ENCODE measurements around the gene CARD9. TPM values are rescaled to one million over a fixed set of nuclear protein-coding genes. Genes with fewer than 3 reads are reported as not detected.

Gene CARD9
- total RNA-seq, 3 donors from 2014 or later (not counting 1 experiment from before 2014, with no cell fraction given), result 1.6 to 4.2 (median 4.0) TPM

DNA sequence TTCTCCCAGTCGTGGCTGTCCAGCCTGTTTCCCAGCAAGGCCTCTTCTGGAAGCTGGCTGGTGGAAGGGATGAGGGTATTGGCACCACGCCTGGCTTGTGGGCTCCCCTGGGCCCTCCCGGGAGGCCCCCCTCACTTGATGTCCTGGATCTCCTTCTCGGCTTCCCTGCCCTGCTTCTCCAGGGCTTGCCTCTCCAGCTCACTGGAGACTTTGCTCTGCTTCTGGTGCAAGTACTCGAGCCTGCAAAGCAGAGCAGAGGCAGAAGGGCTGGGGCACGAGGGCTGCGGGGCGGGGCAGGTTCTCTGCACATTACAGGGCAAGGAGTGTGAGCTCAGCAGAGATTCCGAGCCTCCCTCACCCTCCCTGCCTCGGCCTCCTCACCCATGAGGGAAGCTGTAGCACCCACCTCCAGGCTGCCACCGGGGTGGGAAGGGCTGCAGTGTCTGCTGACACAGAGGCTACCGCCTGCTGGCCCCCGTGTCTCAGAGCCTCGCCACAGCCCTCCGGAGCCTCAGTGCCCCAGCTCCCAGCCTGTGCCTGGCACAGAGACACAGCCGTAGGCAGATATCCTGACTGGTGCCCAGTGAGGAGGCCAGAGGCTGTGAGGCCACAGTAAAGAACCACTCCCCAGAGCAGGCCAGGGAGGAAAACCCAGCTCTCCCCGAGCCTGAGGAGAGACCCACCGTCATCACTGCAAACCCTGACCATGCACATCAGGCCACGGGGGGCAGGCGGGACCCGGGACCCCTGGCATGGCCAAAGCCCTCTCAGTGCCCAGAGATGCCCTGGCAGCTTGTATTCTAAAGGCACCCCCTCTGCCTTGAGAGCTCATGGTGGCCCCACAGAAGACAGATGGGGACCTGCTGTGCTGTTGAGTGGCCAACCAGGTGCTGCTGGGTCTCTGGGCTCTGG lies 19.3 kb upstream of the CARD9 start:
- ATAC-seq (no peak), DNase-seq (no peak)
- Histone ChIP-seq H3K27me3 (ENCODE audit: control insufficient read depth, insufficient read depth, low read length) (no peaks in the 10 kb centered on the region), H3K4me1 (ENCODE audit: control insufficient read depth, insufficient read depth, low read length) (no peaks in the 10 kb centered on the region), H3K9me3 (ENCODE audit: control insufficient read depth, insufficient read depth, low read length) (no peaks in the 10 kb centered on the region), H3K36me3 (ENCODE audit: control insufficient read depth, insufficient read depth, low read length) (peaks cover 54% of the 10 kb centered on the region), H3K4me3 (ENCODE audit: low read length) (no peak overlapping the region), H3K27ac (ENCODE audit: low read length) (no peak overlapping the region)
- TF ChIP-seq, protein P1, sequence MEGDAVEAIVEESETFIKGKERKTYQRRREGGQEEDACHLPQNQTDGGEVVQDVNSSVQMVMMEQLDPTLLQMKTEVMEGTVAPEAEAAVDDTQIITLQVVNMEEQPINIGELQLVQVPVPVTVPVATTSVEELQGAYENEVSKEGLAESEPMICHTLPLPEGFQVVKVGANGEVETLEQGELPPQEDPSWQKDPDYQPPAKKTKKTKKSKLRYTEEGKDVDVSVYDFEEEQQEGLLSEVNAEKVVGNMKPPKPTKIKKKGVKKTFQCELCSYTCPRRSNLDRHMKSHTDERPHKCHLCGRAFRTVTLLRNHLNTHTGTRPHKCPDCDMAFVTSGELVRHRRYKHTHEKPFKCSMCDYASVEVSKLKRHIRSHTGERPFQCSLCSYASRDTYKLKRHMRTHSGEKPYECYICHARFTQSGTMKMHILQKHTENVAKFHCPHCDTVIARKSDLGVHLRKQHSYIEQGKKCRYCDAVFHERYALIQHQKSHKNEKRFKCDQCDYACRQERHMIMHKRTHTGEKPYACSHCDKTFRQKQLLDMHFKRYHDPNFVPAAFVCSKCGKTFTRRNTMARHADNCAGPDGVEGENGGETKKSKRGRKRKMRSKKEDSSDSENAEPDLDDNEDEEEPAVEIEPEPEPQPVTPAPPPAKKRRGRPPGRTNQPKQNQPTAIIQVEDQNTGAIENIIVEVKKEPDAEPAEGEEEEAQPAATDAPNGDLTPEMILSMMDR (IDR thresholded peaks at IDR 0.05), result no peak
- intact Hi-C loops (cut with micrococcal nuclease), result no loop called here
- no peaks in the 10 kb centered on the region for H3K36me3 Mint-ChIP-seq
- no peaks in the 10 kb centered on the region for H3K9me3 Mint-ChIP-seq
- no peak overlapping the region for H3K27ac Mint-ChIP-seq
- WGBS (ENCODE audit: insufficient coverage), result 92% methylated on average over 21 of the region's 21 CpGs
- H3K27me3 Mint-ChIP-seq (ENCODE audit: low read depth in 2 of 2), result no peaks in the 10 kb centered on the region
- no peaks in the 10 kb centered on the region for H3K4me1 Mint-ChIP-seq
- H3K4me3 Mint-ChIP-seq, result no peak overlapping the region

DNA sequence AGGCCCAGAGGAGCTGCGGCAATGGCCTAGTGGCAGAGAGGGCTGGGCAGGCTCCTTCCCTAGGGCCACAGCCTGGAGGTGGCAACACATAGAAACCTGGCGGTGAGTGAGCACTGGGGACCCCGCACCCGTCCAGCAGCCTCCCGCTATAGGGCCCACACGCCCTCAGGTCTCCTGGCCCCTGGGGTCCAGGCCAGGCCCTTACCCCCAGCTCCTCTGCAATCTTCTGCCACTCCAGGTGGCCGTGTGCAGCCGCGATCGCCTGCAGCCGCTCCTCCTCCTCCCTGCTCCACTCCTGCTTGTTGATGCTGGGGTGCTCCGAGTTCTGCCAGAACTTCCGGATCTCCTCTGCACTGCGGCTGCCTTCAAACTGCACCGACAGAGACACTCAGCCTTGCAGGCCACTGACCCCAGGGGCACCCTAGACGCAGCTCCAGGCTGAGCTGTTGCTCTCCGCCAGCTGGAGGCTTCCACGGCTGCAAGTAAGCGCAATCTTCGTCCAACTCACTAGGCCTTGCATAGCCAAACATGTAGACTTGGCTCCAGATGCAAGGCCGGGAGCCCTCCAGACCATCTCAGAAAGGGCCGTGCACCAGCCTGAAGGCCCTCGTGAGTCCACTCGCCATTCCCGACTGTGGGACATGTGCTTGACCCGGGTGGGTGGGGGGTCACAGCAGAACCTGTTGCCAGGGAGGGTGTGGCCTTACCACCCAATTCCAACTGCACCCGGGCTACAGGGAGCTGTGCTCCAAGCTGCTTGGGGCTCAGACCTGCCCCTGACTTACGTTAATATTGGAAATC lies 18.5 kb upstream of the CARD9 start:
- Mint-ChIP-seq H3K27me3 (ENCODE audit: low read depth in 2 of 2) (no peaks in the 10 kb centered on the region), H3K4me3 (no peak overlapping the region)

DNA sequence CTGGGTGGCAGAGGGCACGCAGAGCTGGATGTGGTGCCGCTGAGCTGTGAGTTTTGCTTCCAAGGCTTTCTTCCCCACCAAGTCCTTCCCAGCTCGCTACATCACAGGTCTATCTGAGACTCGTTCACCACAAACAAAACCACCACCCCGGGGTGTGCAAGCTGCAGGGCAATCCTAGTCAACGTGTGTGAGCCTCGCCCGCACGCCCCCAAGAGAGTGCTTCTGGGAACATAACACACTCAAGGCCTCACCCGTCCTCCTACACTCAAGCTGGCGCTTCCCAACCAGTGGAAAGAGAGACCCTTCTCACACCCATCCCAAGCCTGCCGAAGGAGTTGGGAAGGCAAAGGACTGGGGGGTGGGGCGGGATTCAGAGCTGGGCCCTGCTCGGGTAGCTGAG lies 15.9 kb upstream of the CARD9 start:
- TF ChIP-seq, protein P1 (IDR thresholded peaks at IDR 0.05), result no peak
- no peak for DNase-seq
- H3K4me1 ChIP-seq (ENCODE audit: control insufficient read depth, insufficient read depth, low read length), result no peaks in the 10 kb centered on the region
- H3K9me3 ChIP-seq (ENCODE audit: control insufficient read depth, insufficient read depth, low read length), result no peaks in the 10 kb centered on the region
- Mint-ChIP-seq H3K27ac (no peak overlapping the region), H3K4me1 (peaks cover 10 to 16% of the 10 kb centered on the region in 2 donors), H3K4me3 (no peak overlapping the region), H3K9me3 (no peaks in the 10 kb centered on the region), H3K36me3 (peaks cover 7% of the 10 kb centered on the region), H3K27me3 (ENCODE audit: low read depth in 2 of 2) (no peaks in the 10 kb centered on the region)
- H3K27me3 ChIP-seq (ENCODE audit: control insufficient read depth, insufficient read depth, low read length), result no peaks in the 10 kb centered on the region
- H3K4me3 ChIP-seq (ENCODE audit: low read length), result no peak overlapping the region
- H3K36me3 ChIP-seq (ENCODE audit: control insufficient read depth, insufficient read depth, low read length), result peaks cover 48% of the 10 kb centered on the region
- no peak overlapping the region for H3K27ac ChIP-seq (ENCODE audit: low read length)
- intact Hi-C loops (cut with micrococcal nuclease), result no loop called here
- 70% methylated on average over 11 of the region's 14 CpGs for WGBS (ENCODE audit: insufficient coverage)
- no peak for ATAC-seq

More for the DNA sequence above, 18.5 kb upstream of the CARD9 start:
- Histone ChIP-seq H3K36me3 (ENCODE audit: control insufficient read depth, insufficient read depth, low read length) (peaks cover 62% of the 10 kb centered on the region), H3K4me3 (ENCODE audit: low read length) (no peak overlapping the region), H3K27ac (ENCODE audit: low read length) (no peak overlapping the region), H3K9me3 (ENCODE audit: control insufficient read depth, insufficient read depth, low read length) (no peaks in the 10 kb centered on the region), H3K4me1 (ENCODE audit: control insufficient read depth, insufficient read depth, low read length) (no peaks in the 10 kb centered on the region), H3K27me3 (ENCODE audit: control insufficient read depth, insufficient read depth, low read length) (no peaks in the 10 kb centered on the region)
- no peak for DNase-seq
- TF ChIP-seq, protein P1 (IDR thresholded peaks at IDR 0.05), result no peak
- Mint-ChIP-seq H3K36me3 (no peaks in the 10 kb centered on the region), H3K4me1 (no peaks in the 10 kb centered on the region), H3K27ac (no peak overlapping the region), H3K9me3 (no peaks in the 10 kb centered on the region)
- WGBS (ENCODE audit: insufficient coverage), result 98% methylated on average over 28 of the region's 28 CpGs
- intact Hi-C loops (cut with micrococcal nuclease), result no loop called here
- no peak for ATAC-seq
